ENCODE results near the gene CYTH3. TPM values are rescaled to one million over a fixed set of nuclear protein-coding genes. Genes with fewer than 3 reads are reported as not detected.

The CYTH3 gene
- total and polyA plus RNA-seq, 2 of the 13 experiments (the other 11 are each of a cell fraction or from before 2014, with no cell fraction given), result 3.1 to 3.8 TPM

DNA sequence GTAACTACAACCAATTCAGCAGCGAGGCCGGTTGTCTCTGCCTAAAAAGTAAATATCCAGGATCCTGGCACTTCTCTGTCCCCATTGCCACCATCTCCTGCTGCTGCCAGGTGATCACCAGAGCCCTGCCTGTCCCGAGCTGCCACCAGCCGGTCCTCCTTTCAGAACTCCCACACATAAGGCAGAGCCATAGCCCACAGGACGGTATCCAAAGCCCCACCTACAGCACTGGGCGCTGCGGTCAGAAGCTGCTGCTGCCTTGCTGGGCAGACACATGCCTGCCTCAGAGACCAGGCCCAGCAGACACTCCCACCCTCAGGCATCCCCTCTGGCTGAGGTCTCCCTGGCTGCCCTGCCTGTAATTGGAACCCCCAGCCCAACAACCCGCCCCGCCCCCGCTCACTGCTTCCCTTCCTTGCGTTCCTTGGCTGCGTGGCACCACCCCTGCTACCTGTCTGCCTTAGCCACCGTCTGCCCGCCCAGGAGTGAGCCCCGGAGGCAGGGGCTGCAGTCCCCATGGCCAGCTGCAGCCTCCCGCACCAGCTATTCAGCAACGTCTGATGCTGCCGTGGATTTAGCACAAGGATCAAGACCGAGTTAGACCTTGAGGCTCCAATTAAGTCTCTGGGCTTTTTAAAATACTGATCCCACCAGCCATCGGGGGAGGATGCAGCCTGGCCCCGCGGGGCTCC lies 100.7 kb downstream of the CYTH3 start:
- no peak for FAIRE-seq
- peaks cover 17% of the 10 kb centered on the region for H3K4me1 ChIP-seq (ENCODE audit: insufficient read depth, low read length)

More for the DNA sequence above, 100.7 kb downstream of the CYTH3 start:
- Histone ChIP-seq H2AFZ (ENCODE audit: low read length) (no peak overlapping the region), H3K27me3 (ENCODE audit: control insufficient read depth in 1 of 2, insufficient read depth in 2 of 2, low read length in 2 of 2) (no peaks in the 10 kb centered on the region), H3K9me3 (ENCODE audit: low read length) (no peaks in the 10 kb centered on the region), H3K36me3 (replicated peaks in 1 of 2; ENCODE audit: control insufficient read depth in 1 of 2, insufficient read depth in 2 of 2, low read length in 2 of 2) (no peaks in the 10 kb centered on the region), H3K79me2 (ENCODE audit: insufficient read depth, low read length) (no peaks in the 10 kb centered on the region), H4K20me1 (ENCODE audit: insufficient read depth, low read length) (no peaks in the 10 kb centered on the region), H3K4me2 (ENCODE audit: low read depth, low read length) (no peak overlapping the region), H3K4me3 (replicated peaks in 1 of 3; ENCODE audit: insufficient read depth in 1 of 3, low read depth in 2 of 3, low read length in 3 of 3) (no peak overlapping the region), H3K27ac (ENCODE audit: extremely low read length, insufficient read depth, low read length) (no peak overlapping the region), H3K9ac (ENCODE audit: insufficient read depth, low read depth, low read length) (no peak overlapping the region)
- DNase-seq (ENCODE audit: low spot score), result no peak
- POLR2A ChIA-PET, result no interaction called here
- ATAC-seq, result no peak
- TF ChIP-seq, protein P1, sequence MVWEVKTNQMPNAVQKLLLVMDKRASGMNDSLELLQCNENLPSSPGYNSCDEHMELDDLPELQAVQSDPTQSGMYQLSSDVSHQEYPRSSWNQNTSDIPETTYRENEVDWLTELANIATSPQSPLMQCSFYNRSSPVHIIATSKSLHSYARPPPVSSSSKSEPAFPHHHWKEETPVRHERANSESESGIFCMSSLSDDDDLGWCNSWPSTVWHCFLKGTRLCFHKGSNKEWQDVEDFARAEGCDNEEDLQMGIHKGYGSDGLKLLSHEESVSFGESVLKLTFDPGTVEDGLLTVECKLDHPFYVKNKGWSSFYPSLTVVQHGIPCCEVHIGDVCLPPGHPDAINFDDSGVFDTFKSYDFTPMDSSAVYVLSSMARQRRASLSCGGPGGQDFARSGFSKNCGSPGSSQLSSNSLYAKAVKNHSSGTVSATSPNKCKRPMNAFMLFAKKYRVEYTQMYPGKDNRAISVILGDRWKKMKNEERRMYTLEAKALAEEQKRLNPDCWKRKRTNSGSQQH (CRISPR knock-in tag; IDR thresholded peaks at IDR 0.05; ENCODE audit: low read depth), result no peak
- no peak for TF ChIP-seq ZBTB21 (CRISPR knock-in tag; IDR thresholded peaks at IDR 0.05)
- TF ChIP-seq ZNF567 (CRISPR knock-in tag; IDR thresholded peaks at IDR 0.05; ENCODE audit: borderline replicate concordance), result no peak
- no peak for TF ChIP-seq NFYB (CRISPR knock-in tag; IDR thresholded peaks at IDR 0.05)
- TF ChIP-seq HOXA7 (CRISPR knock-in tag; IDR thresholded peaks at IDR 0.05), result no peak
- TF ChIP-seq ZNF709 (CRISPR knock-in tag; IDR thresholded peaks at IDR 0.05), result no peak
- TF ChIP-seq KLF15 (CRISPR knock-in tag; IDR thresholded peaks at IDR 0.05; ENCODE audit: borderline replicate concordance), result no peak
- TF ChIP-seq ZFP36L2 (CRISPR knock-in tag; IDR thresholded peaks at IDR 0.05), result no peak
- intact Hi-C loops (cut with micrococcal nuclease; ENCODE audit: unreplicated experiment), result no loop called here
- in situ Hi-C loops (cut with HindIII; ENCODE audit: extremely low pct_ligation_motif_present, low pct_unique_long_range_greater_than_20kb), result no loop called here
- 82% methylated on average over 17 of the region's 22 CpGs for WGBS (ENCODE audit: low lambda C conversion rate)
- no TSS peak for BruUV-seq (replicated peaks)
- CTCF ChIA-PET (ENCODE audit: low intra/inter-chr PET ratio, low total read pairs), result no interaction called here
